DMS114 treated with DMSO at 0.1 percent for 48 hours (cell line): Measurements from ENCODE around the gene POLR3K.
"Not testable (repeated sequence)": the region's sequence is repeated elsewhere in the genome, so short reads cannot be mapped to it uniquely, and the experiment has no call there.

Experiments used
- DNase-seq: peaks from one replicate; lab custom pipeline; 2025; ENCODE audit not compliant: unreplicated experiment; lab: John Stamatoyannopoulos, UW

Gene POLR3K

GRCh38 chr16:47234-47633 lies 6.2 kb downstream of the POLR3K start:
- DNase-seq = no peak

GRCh38 chr16:46510-46909 lies 6.9 kb downstream of the POLR3K start:
- DNase-seq = not testable (repeated sequence)

- DNase-seq = no peak
These were observed 8.0 kb downstream of the POLR3K start for GRCh38 chr16:45454-45853.

GRCh38 chr16:44655-45054 lies 8.8 kb downstream of the POLR3K start:
- DNase-seq = no peak

GRCh38 chr16:43294-43693 lies 10.1 kb downstream of the POLR3K start:
- no peak for DNase-seq

GRCh38 chr16:42691-43090 lies 10.7 kb downstream of the POLR3K start:
- DNase-seq = no peak

GRCh38 chr16:42069-42457 lies 11.3 kb downstream of the POLR3K start:
- DNase-seq = no peak

GRCh38 chr16:41439-42068 lies 11.9 kb downstream of the POLR3K start:
- DNase-seq = no peak

GRCh38 chr16:38941-39892 lies 14.2 kb downstream of the POLR3K start:
- DNase-seq = no peak

- not testable (repeated sequence) for DNase-seq
These were observed 15.2 kb downstream of the POLR3K start for GRCh38 chr16:38206-38605.

GRCh38 chr16:37511-37910 lies 15.9 kb downstream of the POLR3K start:
- no peak for DNase-seq

GRCh38 chr16:36336-36984 lies 16.9 kb downstream of the POLR3K start:
- DNase-seq = no peak

- DNase-seq = no peak
These were observed 17.6 kb downstream of the POLR3K start for GRCh38 chr16:35678-36305.

GRCh38 chr16:35011-35677 lies 18.3 kb downstream of the POLR3K start:
- no peak for DNase-seq

GRCh38 chr16:34648-34987 lies 18.8 kb downstream of the POLR3K start:
- DNase-seq = no peak

- no peak for DNase-seq
These were observed 19.3 kb downstream of the POLR3K start for GRCh38 chr16:33877-34647.

- DNase-seq = not testable (repeated sequence)
These were observed 20.1 kb downstream of the POLR3K start for GRCh38 chr16:33154-33876.

GRCh38 chr16:30627-31026 lies 22.8 kb downstream of the POLR3K start:
- not testable (repeated sequence) for DNase-seq

GRCh38 chr16:25926-26348 lies 27.5 kb downstream of the POLR3K start:
- DNase-seq = not testable (repeated sequence)
